Keratinocyte (primary cell): Measurements from ENCODE around the gene RIPOR2. TPM values are rescaled to one million over a fixed set of nuclear protein-coding genes. Genes with fewer than 3 reads are reported as not detected.

Source experiments
- DNase-seq: peaks from one replicate; pipeline ENCODE4 v3.0.0-alpha.2; 2011; ENCODE audit warnings: low read depth, missing footprints, low spot score
- FAIRE-seq: peaks from 2 replicates; lab custom pipeline; 2011; peaks lifted over from hg19 to GRCh38; lab: Jason Lieb, UNC
- H2AFZ ChIP-seq: 2 replicates; pipeline ENCODE4 v1.6.0; 2012; ENCODE audit warnings: low read length, control low read depth, inconsistent platforms; ENCODE audit not compliant: control insufficient read depth
- H3K27ac ChIP-seq: 2 replicates; pipeline ENCODE4 v1.5.1; 2011; ENCODE audit warnings: low read length; ENCODE audit not compliant: control insufficient read depth, insufficient read depth
- H3K27me3 ChIP-seq: 3 replicates; pipeline ENCODE4 v1.6.0; 2011; ENCODE audit warnings: low read length; ENCODE audit not compliant: control insufficient read depth, insufficient read depth; ENCODE audit errors: extremely low read depth
- H3K36me3 ChIP-seq, 2 experiments: 2 replicates in 1 of 2; 3 replicates in 1 of 2; pipeline ENCODE4 v1.5.1; 2011; ENCODE audit warnings: low read length in 2 of 2, mild to moderate bottlenecking in 1 of 2; ENCODE audit not compliant: control insufficient read depth in 2 of 2, insufficient read depth in 2 of 2; ENCODE audit errors: extremely low read depth in 1 of 2
- H3K4me1 ChIP-seq: 3 replicates; pipeline ENCODE4 v1.5.1; 2011; ENCODE audit warnings: low read length; ENCODE audit not compliant: control insufficient read depth, insufficient read depth; ENCODE audit errors: extremely low read depth
- H3K4me2 ChIP-seq: 3 replicates; pipeline ENCODE4 v1.6.0; 2011; ENCODE audit warnings: low read depth, low read length; ENCODE audit not compliant: control insufficient read depth, insufficient read depth; ENCODE audit errors: extremely low read depth
- H3K4me3 ChIP-seq, 3 experiments: fragments of 200-600 bp in 1 of 3; sonication (generic) in 1 of 3; 2 replicates in 2 of 3; 3 replicates in 1 of 3; pipeline ENCODE4 v1.5.1; 2011 to 2016; ENCODE audit warnings: low read length in 3 of 3, mild to moderate bottlenecking in 3 of 3, control low read depth in 2 of 3, inconsistent platforms in 1 of 3, low read depth in 1 of 3, mixed read lengths in 1 of 3, mixed run types in 1 of 3, moderate library complexity in 1 of 3; ENCODE audit not compliant: control insufficient read depth in 2 of 3, insufficient read depth in 2 of 3; ENCODE audit errors: extremely low read depth in 1 of 3
- H3K79me2 ChIP-seq: 2 replicates; pipeline ENCODE4 v1.6.0; 2012; ENCODE audit warnings: low read length; ENCODE audit not compliant: control insufficient read depth, insufficient read depth
- H3K9ac ChIP-seq: 3 replicates; pipeline ENCODE4 v1.6.0; 2011; ENCODE audit warnings: low read length; ENCODE audit not compliant: control insufficient read depth, insufficient read depth; ENCODE audit errors: extremely low read depth
- H3K9me1 ChIP-seq: 3 replicates; pipeline ENCODE4 v1.6.0; 2011; ENCODE audit warnings: low read length; ENCODE audit not compliant: control insufficient read depth, insufficient read depth; ENCODE audit errors: extremely low read depth
- H3K9me3 ChIP-seq: 2 replicates; pipeline ENCODE4 v1.5.1; 2012; ENCODE audit warnings: low read depth, low read length; ENCODE audit not compliant: control insufficient read depth
- H4K20me1 ChIP-seq: 3 replicates; pipeline ENCODE4 v1.6.0; 2011; ENCODE audit warnings: low read length; ENCODE audit not compliant: control insufficient read depth, insufficient read depth; ENCODE audit errors: extremely low read depth
- EZH2 ChIP-seq: IDR thresholded peaks from one replicate; pipeline ENCODE4 v1.6.1; 2012; ENCODE audit warnings: inconsistent platforms, mild to moderate bottlenecking, low read length, moderate library complexity
- dilution Hi-C: fragments of 300-500 bp; cut with MboI; formaldehyde crosslinking; loops from one replicate; pipeline ENCODE4 v1.7.0; 2020; ENCODE audit warnings: low sequenced_read_pairs; ENCODE audit not compliant: extremely low pct_ligation_motif_present
- polyA plus RNA-seq, 5 experiments: library from polyadenylated mRNA; depleted of rRNA in 3 of 5; stranded (reverse) in 3 of 5; stranded (forward) in 1 of 5; unstranded in 1 of 5; fragments of >200 nt; gene quantifications; 1 replicate in 1 of 5; 2 replicates in 3 of 5; 3 replicates in 1 of 5; pipeline versions ENCODE4 v1.2.1 to v1.2.3, GENCODE V29; 2011 to 2012; ENCODE audit warnings: missing spikeins in 2 of 5, low read depth in 1 of 5, low replicate concordance in 1 of 5
- TF ChIP-seq, protein P1 (sequence below), 3 experiments: IDR thresholded peaks in 1 of 3; conservative IDR thresholded peaks in 1 of 3; optimal IDR thresholded peaks in 1 of 3; 2 replicates in 2 of 3; 3 replicates in 1 of 3; pipeline versions ENCODE3 to v1.5.1; 2011; ENCODE audit warnings: low read length in 3 of 3, mild to moderate bottlenecking in 3 of 3, moderate library complexity in 2 of 3, control low read depth in 1 of 3, inconsistent platforms in 1 of 3; ENCODE audit not compliant: insufficient read depth in 2 of 3; ENCODE audit errors: extremely low read depth in 1 of 3

The RIPOR2 gene
- polyA plus RNA-seq, 1 donor (not counting 4 experiments of a cell fraction or from before 2014, with no cell fraction given) = 0.07 TPM

GRCh38 chr6:24931296-24931695 is 4.5 kb downstream of the RIPOR2 start:
- H3K27me3 ChIP-seq = no peaks in the 10 kb centered on the region
- no peaks in the 10 kb centered on the region for H3K79me2 ChIP-seq
- no peak overlapping the region for H3K9ac ChIP-seq
- peaks cover 11% of the 10 kb centered on the region for H3K4me1 ChIP-seq
- no peaks in the 10 kb centered on the region for H3K9me1 ChIP-seq
- no peak overlapping the region for H3K4me2 ChIP-seq
- DNase-seq (no peak), FAIRE-seq (no peak)
- H3K4me3 ChIP-seq = no peak overlapping the region
- no peaks in the 10 kb centered on the region for H3K36me3 ChIP-seq
- no peaks in the 10 kb centered on the region for H3K9me3 ChIP-seq
- dilution Hi-C loops = no loop called here
- no peak overlapping the region for H2AFZ ChIP-seq
- TF ChIP-seq, protein P1, sequence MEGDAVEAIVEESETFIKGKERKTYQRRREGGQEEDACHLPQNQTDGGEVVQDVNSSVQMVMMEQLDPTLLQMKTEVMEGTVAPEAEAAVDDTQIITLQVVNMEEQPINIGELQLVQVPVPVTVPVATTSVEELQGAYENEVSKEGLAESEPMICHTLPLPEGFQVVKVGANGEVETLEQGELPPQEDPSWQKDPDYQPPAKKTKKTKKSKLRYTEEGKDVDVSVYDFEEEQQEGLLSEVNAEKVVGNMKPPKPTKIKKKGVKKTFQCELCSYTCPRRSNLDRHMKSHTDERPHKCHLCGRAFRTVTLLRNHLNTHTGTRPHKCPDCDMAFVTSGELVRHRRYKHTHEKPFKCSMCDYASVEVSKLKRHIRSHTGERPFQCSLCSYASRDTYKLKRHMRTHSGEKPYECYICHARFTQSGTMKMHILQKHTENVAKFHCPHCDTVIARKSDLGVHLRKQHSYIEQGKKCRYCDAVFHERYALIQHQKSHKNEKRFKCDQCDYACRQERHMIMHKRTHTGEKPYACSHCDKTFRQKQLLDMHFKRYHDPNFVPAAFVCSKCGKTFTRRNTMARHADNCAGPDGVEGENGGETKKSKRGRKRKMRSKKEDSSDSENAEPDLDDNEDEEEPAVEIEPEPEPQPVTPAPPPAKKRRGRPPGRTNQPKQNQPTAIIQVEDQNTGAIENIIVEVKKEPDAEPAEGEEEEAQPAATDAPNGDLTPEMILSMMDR (optimal IDR thresholded peaks at IDR 0.05 in 1 of 3, IDR thresholded peaks at IDR 0.05 in 1 of 3, conservative IDR thresholded peaks at IDR 0.05 in 1 of 3; ENCODE audit: extremely low read depth in 1 of 3, insufficient read depth in 2 of 3, low read length in 3 of 3) = no peak
- no peak for TF ChIP-seq EZH2
- no peak overlapping the region for H3K27ac ChIP-seq
- no peaks in the 10 kb centered on the region for H4K20me1 ChIP-seq

DNA sequence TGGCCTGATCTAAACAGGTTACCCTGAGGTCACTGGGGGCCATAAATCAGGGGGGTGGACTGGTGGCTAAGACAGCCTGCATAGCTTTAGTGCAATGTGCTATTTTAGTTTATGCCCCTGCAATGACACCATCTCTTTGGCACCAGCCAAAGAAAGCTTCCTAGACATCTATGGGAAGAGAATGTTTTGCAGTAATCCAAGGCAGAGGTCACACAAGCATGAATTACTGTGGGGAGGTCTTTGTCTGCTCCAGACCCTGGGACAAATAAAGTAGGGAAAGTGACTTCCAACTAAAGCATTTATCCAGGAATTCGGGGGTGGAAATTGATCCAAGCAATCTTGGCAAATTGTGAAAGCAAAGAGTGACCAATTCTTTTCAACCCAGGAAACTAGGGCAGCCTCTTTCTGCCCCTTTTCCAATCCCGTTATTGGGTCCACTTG is 5.3 kb downstream of the RIPOR2 start:
- Histone ChIP-seq H3K27me3 (no peaks in the 10 kb centered on the region), H3K36me3 (no peaks in the 10 kb centered on the region), H3K4me1 (peaks cover 11% of the 10 kb centered on the region), H3K9me3 (no peaks in the 10 kb centered on the region), H3K27ac (no peak overlapping the region), H3K9ac (no peak overlapping the region), H3K9me1 (no peaks in the 10 kb centered on the region), H4K20me1 (no peaks in the 10 kb centered on the region), H3K4me2 (no peak overlapping the region), H2AFZ (no peak overlapping the region), H3K4me3 (no peak overlapping the region), H3K79me2 (no peaks in the 10 kb centered on the region)
- DNase-seq (no peak), FAIRE-seq (no peak)
- dilution Hi-C loops = no loop called here
- TF ChIP-seq, protein P1 (optimal IDR thresholded peaks at IDR 0.05 in 1 of 3, IDR thresholded peaks at IDR 0.05 in 1 of 3, conservative IDR thresholded peaks at IDR 0.05 in 1 of 3; ENCODE audit: extremely low read depth in 1 of 3, insufficient read depth in 2 of 3, low read length in 3 of 3) = no peak
- TF ChIP-seq EZH2 = no peak
